IMR-90 (cell line): ENCODE results near the gene SBNO1. TPM values are rescaled to one million over a fixed set of nuclear protein-coding genes. Genes with fewer than 3 reads are reported as not detected.

Experiments
- ATAC-seq: fragments of 200-7000 bp; cut with Tn5 transposase; 2 replicates; pipeline ENCODE4 v1.9.1; 2020; ENCODE audit warnings: low read depth, mild to moderate bottlenecking, moderate library complexity
- BruUV-seq: library from RNA; stranded (reverse); fragments of 400-500 nt; replicated peaks from 2 replicates; lab custom pipeline; 2021; lab: Mats Ljungman, UMichigan
- CTCF ChIA-PET: fragments of 300-600 bp; formaldehyde crosslinking; extraction: SDS; loops from one replicate; lab custom pipeline; 2021; ENCODE audit warnings: antibody characterized with exemption; lab: Yijun Ruan, JAX
- POLR2A ChIA-PET: fragments of 300-600 bp; sonication (Branson Sonifier 250); formaldehyde crosslinking; loops from one replicate; lab custom pipeline; 2022; ENCODE audit warnings: antibody characterized with exemption; ENCODE audit not compliant: unreplicated experiment; lab: Charles Lee
- DNase-seq: peaks from one replicate; pipeline ENCODE4 v3.0.0; 2013
- H2AFZ ChIP-seq: replicated peaks from 2 replicates; pipeline ENCODE3; 2013; ENCODE audit warnings: low read length, mild to moderate bottlenecking; ENCODE audit not compliant: poor library complexity
- H2AK5ac ChIP-seq: 2 replicates; pipeline ENCODE4 v1.6.1; 2013; ENCODE audit warnings: low read depth, low read length, inconsistent platforms
- H2AK9ac ChIP-seq: replicated peaks from 2 replicates; pipeline ENCODE3; 2013; ENCODE audit warnings: mild to moderate bottlenecking, low read depth, low read length, moderate library complexity; ENCODE audit not compliant: poor library complexity
- H2BK120ac ChIP-seq: 2 replicates; pipeline ENCODE4 v1.6.1; 2013; ENCODE audit warnings: low read depth, low read length, inconsistent platforms
- H2BK15ac ChIP-seq: 3 replicates; pipeline ENCODE4 v1.6.1; 2013; ENCODE audit warnings: low read depth, low read length, inconsistent platforms
- H2BK20ac ChIP-seq: 2 replicates; pipeline ENCODE4 v1.6.1; 2013; ENCODE audit warnings: low read depth, mild to moderate bottlenecking, inconsistent platforms, low read length, moderate library complexity
- H2BK5ac ChIP-seq: 2 replicates; pipeline ENCODE4 v1.6.1; 2013; ENCODE audit warnings: mild to moderate bottlenecking, low read depth, low read length, inconsistent platforms; ENCODE audit not compliant: poor library complexity, severe bottlenecking
- H3K14ac ChIP-seq: replicated peaks from 2 replicates; pipeline ENCODE4 v1.6.1; 2013; ENCODE audit warnings: low read depth, low read length, inconsistent platforms
- H3K18ac ChIP-seq: 2 replicates; pipeline ENCODE4 v1.6.1; 2013; ENCODE audit warnings: low read depth, low read length, control low read depth
- H3K23ac ChIP-seq: 2 replicates; pipeline ENCODE4 v1.6.1; 2013; ENCODE audit warnings: low read depth, low read length, inconsistent platforms
- H3K27ac ChIP-seq: 2 replicates; pipeline ENCODE4 v1.5.1; 2013; ENCODE audit warnings: mild to moderate bottlenecking, control low read depth, low read length; ENCODE audit not compliant: insufficient read depth
- H3K27me3 ChIP-seq: 2 replicates; pipeline ENCODE4 v1.6.1; 2013; ENCODE audit warnings: low read length; ENCODE audit not compliant: control insufficient read depth, insufficient read depth
- H3K36me3 ChIP-seq: 2 replicates; pipeline ENCODE4 v1.6.1; 2013; ENCODE audit warnings: low read length, mixed read lengths; ENCODE audit not compliant: control insufficient read depth, insufficient read depth
- H3K4ac ChIP-seq: 2 replicates; pipeline ENCODE4 v1.6.1; 2013; ENCODE audit warnings: low read depth, low read length, inconsistent platforms
- H3K4me1 ChIP-seq: 2 replicates; pipeline ENCODE4 v1.6.1; 2013; ENCODE audit warnings: low read length, mixed read lengths; ENCODE audit not compliant: control insufficient read depth, insufficient read depth
- H3K4me2 ChIP-seq: 2 replicates; pipeline ENCODE4 v1.6.1; 2013; ENCODE audit warnings: low read depth, mild to moderate bottlenecking, control low read depth, low read length, moderate library complexity
- H3K4me3 ChIP-seq: 2 replicates; pipeline ENCODE4 v1.5.1; 2013; ENCODE audit warnings: low read depth, mild to moderate bottlenecking, control low read depth, low read length, moderate library complexity; ENCODE audit not compliant: insufficient read depth
- H3K56ac ChIP-seq: 2 replicates; pipeline ENCODE4 v1.6.1; 2013; ENCODE audit warnings: low read length, inconsistent platforms; ENCODE audit not compliant: insufficient read depth; ENCODE audit errors: extremely low read depth
- H3K79me1 ChIP-seq, 2 experiments: 2 replicates each; pipeline ENCODE4 v1.6.1; 2013; ENCODE audit warnings: low read length in 2 of 2, inconsistent platforms in 1 of 2, low read depth in 1 of 2
- H3K9ac ChIP-seq: 2 replicates; pipeline ENCODE4 v1.6.1; 2013; ENCODE audit warnings: low read depth, low read length, control low read depth
- H3K9me1 ChIP-seq: 2 replicates; pipeline ENCODE4 v1.6.1; 2013; ENCODE audit warnings: low read length, inconsistent platforms; ENCODE audit not compliant: insufficient read depth
- H3K9me3 ChIP-seq: 2 replicates; pipeline ENCODE4 v1.6.1; 2013; ENCODE audit warnings: low read length; ENCODE audit not compliant: control insufficient read depth, insufficient read depth
- H4K20me1 ChIP-seq: 2 replicates; pipeline ENCODE4 v1.6.1; 2013; ENCODE audit warnings: low read length, inconsistent platforms; ENCODE audit not compliant: insufficient read depth
- H4K5ac ChIP-seq: 2 replicates; pipeline ENCODE4 v1.6.1; 2013; ENCODE audit warnings: mild to moderate bottlenecking, low read depth, low read length, control low read depth
- H4K8ac ChIP-seq, 2 experiments: 2 replicates each; pipeline ENCODE4 v1.6.1; 2013; ENCODE audit warnings: low read depth in 2 of 2, low read length in 2 of 2, control low read depth in 1 of 2, inconsistent platforms in 1 of 2
- H4K91ac ChIP-seq: 2 replicates; pipeline ENCODE4 v1.6.1; 2013; ENCODE audit warnings: low read depth, low read length, inconsistent platforms; ENCODE audit not compliant: insufficient read depth
- BHLHE40 ChIP-seq: fragments of 150-350 bp; IDR thresholded peaks from 2 replicates; pipeline ENCODE4 v1.6.1; 2016; ENCODE audit warnings: mild to moderate bottlenecking, low read depth, low read length
- CEBPB ChIP-seq: IDR thresholded peaks from 2 replicates; pipeline ENCODE4 v1.6.1; 2012; ENCODE audit warnings: low read depth, low read length, improper control_type of control experiment
- CHD1 ChIP-seq: IDR thresholded peaks from 2 replicates; pipeline ENCODE4 v1.6.1; 2012; ENCODE audit warnings: low read depth, low read length, improper control_type of control experiment
- FOS ChIP-seq: fragments of 150-350 bp; IDR thresholded peaks from 2 replicates; pipeline ENCODE4 v1.6.1; 2016; ENCODE audit warnings: low read depth, low read length
- MAFK ChIP-seq: IDR thresholded peaks from 2 replicates; pipeline ENCODE4 v1.6.1; 2012; ENCODE audit warnings: low read depth, low read length, improper control_type of control experiment
- MAZ ChIP-seq: IDR thresholded peaks from 2 replicates; pipeline ENCODE4 v1.6.1; 2012; ENCODE audit warnings: low read depth, mild to moderate bottlenecking, low read length, improper control_type of control experiment, moderate library complexity, borderline replicate concordance
- MXI1 ChIP-seq: IDR thresholded peaks from 2 replicates; pipeline ENCODE4 v1.6.1; 2012; ENCODE audit warnings: low read depth, mild to moderate bottlenecking, low read length, moderate library complexity, borderline replicate concordance
- NFE2L2 ChIP-seq: fragments of 150-350 bp; IDR thresholded peaks from 2 replicates; pipeline ENCODE4 v1.6.1; 2016; ENCODE audit warnings: low read depth, mild to moderate bottlenecking, low read length
- POLR2A ChIP-seq: IDR thresholded peaks from 2 replicates; pipeline ENCODE4 v1.6.1; 2012; ENCODE audit warnings: mild to moderate bottlenecking, low read depth, low read length
- RAD21 ChIP-seq: IDR thresholded peaks from 2 replicates; pipeline ENCODE4 v1.6.1; 2012; ENCODE audit warnings: low read length, improper control_type of control experiment
- RCOR1 ChIP-seq: IDR thresholded peaks from 2 replicates; pipeline ENCODE4 v1.6.1; 2012; ENCODE audit warnings: mild to moderate bottlenecking, low read length, improper control_type of control experiment; ENCODE audit not compliant: insufficient replicate concordance
- RFX5 ChIP-seq: IDR thresholded peaks from 2 replicates; pipeline ENCODE4 v1.8.0; 2012; ENCODE audit warnings: low read depth, mild to moderate bottlenecking, low read length, moderate library complexity
- SMC3 ChIP-seq: fragments of 150-350 bp; IDR thresholded peaks from 2 replicates; pipeline ENCODE4 v1.6.1; 2016; ENCODE audit warnings: low read depth, mild to moderate bottlenecking, antibody characterized with exemption, low read length, moderate library complexity
- WGBS, 2 experiments: methylation state at CpG; one replicate each; pipeline versions ENCODE4 v1.1.5 to v1.1.7; 2013; ENCODE audit warnings: missing lambda C conversion rate in 2 of 2; ENCODE audit not compliant: insufficient read length in 1 of 2; ENCODE audit errors: extremely low coverage in 2 of 2; 5-methylcytosine and 5-hydroxymethylcytosine counted together
- dilution Hi-C: fragments of 300-500 bp; cut with HindIII; formaldehyde crosslinking; loops from one replicate; pipeline ENCODE4 v1.14.3; 2018; ENCODE audit warnings: low sequenced_read_pairs; ENCODE audit not compliant: unreplicated experiment
- in situ Hi-C: fragments of 300-500 bp; cut with MboI; formaldehyde crosslinking; loops from 3 replicates; pipeline ENCODE4 v1.14.3; 2019; ENCODE audit warnings: low sequenced_read_pairs, inconsistent platforms, mixed read lengths
- intact Hi-C: fragments of 100-400 bp; cut with micrococcal nuclease; formaldehyde crosslinking; loops from 2 replicates; pipeline ENCODE4 v1.10.0; 2022
- polyA plus RNA-seq, 3 experiments: library from polyadenylated mRNA; depleted of rRNA; stranded (reverse); fragments of >200 nt; gene quantifications; 2 replicates each; pipeline ENCODE4 v1.2.3, GENCODE V29; 2012; ENCODE audit warnings: low replicate concordance in 1 of 3
- total RNA-seq: library from RNA; depleted of rRNA; stranded (reverse); fragments of >200 nt; gene quantifications from 2 replicates; pipeline ENCODE4 v1.2.3, GENCODE V29; 2012
- TF ChIP-seq, protein P1 (sequence below): fragments of 150-350 bp; IDR thresholded peaks from 2 replicates; pipeline ENCODE4 v1.6.1; 2016; ENCODE audit warnings: low read depth, mild to moderate bottlenecking, low read length, moderate library complexity, borderline replicate concordance
- TF ChIP-seq, protein P2 (sequence below): conservative IDR thresholded peaks from 2 replicates; pipeline ENCODE4 v1.5.1; 2012; ENCODE audit warnings: mild to moderate bottlenecking, low read depth, low read length, improper control_type of control experiment
- TF ChIP-seq, protein P3 (sequence below): fragments of 150-350 bp; IDR thresholded peaks from 2 replicates; pipeline ENCODE4 v1.6.1; 2017; ENCODE audit warnings: mild to moderate bottlenecking, antibody characterized with exemption, low read length, low read depth

SBNO1 gene
- total and polyA plus RNA-seq, 2 of the 4 experiments (the other 2 are of a cell fraction), result 5.3 to 24.9 TPM

DNA sequence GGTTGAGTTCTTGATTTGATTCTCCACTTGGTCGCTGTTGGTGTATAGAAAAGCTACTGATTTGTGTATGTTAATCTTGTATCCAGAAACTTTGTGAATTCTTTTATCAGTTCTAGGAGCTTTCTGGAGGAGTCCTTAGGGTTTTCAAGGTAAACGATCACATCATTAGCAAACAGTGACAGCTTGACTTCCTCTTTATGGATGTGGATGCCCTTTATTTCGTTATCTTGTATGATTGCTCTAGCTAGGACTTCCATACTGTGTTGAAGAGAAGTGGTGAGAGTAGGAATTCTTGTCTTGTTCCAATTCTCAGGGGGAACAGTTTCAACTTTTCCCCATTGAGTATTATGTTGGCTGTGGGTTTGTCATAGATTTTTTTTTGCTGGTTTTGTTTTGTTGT lies 119.0 kb downstream of the SBNO1 start:
- no TSS peak for BruUV-seq
- WGBS, 2 experiments, result no CpG with 5 or more reads among the region's 3 CpGs
- no peak overlapping the region for H2BK120ac ChIP-seq
- H3K79me1 ChIP-seq, result peaks cover 27 to 49% of the 10 kb centered on the region in 2 experiments
- CTCF ChIA-PET, result no interaction called here
- no peak overlapping the region for H3K27ac ChIP-seq
- H3K4me2 ChIP-seq, result no peak overlapping the region
- H2BK20ac ChIP-seq, result no peak overlapping the region
- no peak for DNase-seq
- no peak overlapping the region for H2BK5ac ChIP-seq
- H3K9ac ChIP-seq, result no peak overlapping the region
- POLR2A ChIA-PET, result no interaction called here
- no peak for ATAC-seq
- dilution Hi-C loops (loop anchor here (25.0 kb wide), 1 partner anchor 258 kb away; the partner anchor contains the start of genes ARL6IP4 and OGFOD2), intact Hi-C loops (no loop called here), in situ Hi-C loops (no loop called here)
- H3K56ac ChIP-seq, result no peak overlapping the region
- TF ChIP-seq, protein P1, sequence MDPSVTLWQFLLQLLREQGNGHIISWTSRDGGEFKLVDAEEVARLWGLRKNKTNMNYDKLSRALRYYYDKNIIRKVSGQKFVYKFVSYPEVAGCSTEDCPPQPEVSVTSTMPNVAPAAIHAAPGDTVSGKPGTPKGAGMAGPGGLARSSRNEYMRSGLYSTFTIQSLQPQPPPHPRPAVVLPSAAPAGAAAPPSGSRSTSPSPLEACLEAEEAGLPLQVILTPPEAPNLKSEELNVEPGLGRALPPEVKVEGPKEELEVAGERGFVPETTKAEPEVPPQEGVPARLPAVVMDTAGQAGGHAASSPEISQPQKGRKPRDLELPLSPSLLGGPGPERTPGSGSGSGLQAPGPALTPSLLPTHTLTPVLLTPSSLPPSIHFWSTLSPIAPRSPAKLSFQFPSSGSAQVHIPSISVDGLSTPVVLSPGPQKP, result no peak
- TF ChIP-seq POLR2A (no peak), RCOR1 (no peak), SMC3 (no peak), CEBPB (no peak), MXI1 (no peak), NFE2L2 (no peak), FOS (no peak), RFX5 (no peak), RAD21 (no peak), MAFK (no peak), BHLHE40 (no peak), MAZ (no peak), CHD1 (no peak)
- TF ChIP-seq, protein P2, sequence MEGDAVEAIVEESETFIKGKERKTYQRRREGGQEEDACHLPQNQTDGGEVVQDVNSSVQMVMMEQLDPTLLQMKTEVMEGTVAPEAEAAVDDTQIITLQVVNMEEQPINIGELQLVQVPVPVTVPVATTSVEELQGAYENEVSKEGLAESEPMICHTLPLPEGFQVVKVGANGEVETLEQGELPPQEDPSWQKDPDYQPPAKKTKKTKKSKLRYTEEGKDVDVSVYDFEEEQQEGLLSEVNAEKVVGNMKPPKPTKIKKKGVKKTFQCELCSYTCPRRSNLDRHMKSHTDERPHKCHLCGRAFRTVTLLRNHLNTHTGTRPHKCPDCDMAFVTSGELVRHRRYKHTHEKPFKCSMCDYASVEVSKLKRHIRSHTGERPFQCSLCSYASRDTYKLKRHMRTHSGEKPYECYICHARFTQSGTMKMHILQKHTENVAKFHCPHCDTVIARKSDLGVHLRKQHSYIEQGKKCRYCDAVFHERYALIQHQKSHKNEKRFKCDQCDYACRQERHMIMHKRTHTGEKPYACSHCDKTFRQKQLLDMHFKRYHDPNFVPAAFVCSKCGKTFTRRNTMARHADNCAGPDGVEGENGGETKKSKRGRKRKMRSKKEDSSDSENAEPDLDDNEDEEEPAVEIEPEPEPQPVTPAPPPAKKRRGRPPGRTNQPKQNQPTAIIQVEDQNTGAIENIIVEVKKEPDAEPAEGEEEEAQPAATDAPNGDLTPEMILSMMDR, result no peak
- TF ChIP-seq, protein P3, sequence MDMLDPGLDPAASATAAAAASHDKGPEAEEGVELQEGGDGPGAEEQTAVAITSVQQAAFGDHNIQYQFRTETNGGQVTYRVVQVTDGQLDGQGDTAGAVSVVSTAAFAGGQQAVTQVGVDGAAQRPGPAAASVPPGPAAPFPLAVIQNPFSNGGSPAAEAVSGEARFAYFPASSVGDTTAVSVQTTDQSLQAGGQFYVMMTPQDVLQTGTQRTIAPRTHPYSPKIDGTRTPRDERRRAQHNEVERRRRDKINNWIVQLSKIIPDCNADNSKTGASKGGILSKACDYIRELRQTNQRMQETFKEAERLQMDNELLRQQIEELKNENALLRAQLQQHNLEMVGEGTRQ, result no peak
- no peaks in the 10 kb centered on the region for H3K27me3 ChIP-seq
- peaks cover 4% of the 10 kb centered on the region; the same call in 1 of the 2 replicates for H4K20me1 ChIP-seq
- no peak overlapping the region for H4K8ac ChIP-seq
- H3K9me1 ChIP-seq, result peaks cover 3% of the 10 kb centered on the region; the same call in 1 of the 2 replicates
- no peaks in the 10 kb centered on the region; the same call in 1 of the 2 replicates for H3K9me3 ChIP-seq
- peaks cover 10% of the 10 kb centered on the region for H3K36me3 ChIP-seq
- H4K91ac ChIP-seq, result no peak overlapping the region
- H3K18ac ChIP-seq, result no peak overlapping the region
- no peak overlapping the region for H3K14ac ChIP-seq
- H2AFZ ChIP-seq, result no peak overlapping the region
- no peak overlapping the region for H4K5ac ChIP-seq
- no peak overlapping the region for H3K23ac ChIP-seq
- H3K4me3 ChIP-seq, result no peak overlapping the region
- H2AK5ac ChIP-seq, result no peak overlapping the region
- peaks cover 3% of the 10 kb centered on the region for H3K4me1 ChIP-seq
- H2AK9ac ChIP-seq, result no peak overlapping the region
- no peak overlapping the region for H2BK15ac ChIP-seq
- H3K4ac ChIP-seq, result no peak overlapping the region
